ENCODE data around the gene MRI1.
"Not testable (repeated sequence)": the region's sequence is repeated elsewhere in the genome, so short reads cannot be mapped to it uniquely, and the experiment has no call there.

Gene MRI1

GRCh38 chr19:13753622-13754021 is 10.7 kb upstream of the MRI1 start:
- no CpG with 5 or more reads among the region's 7 CpGs for WGBS (ENCODE audit: extremely low coverage, insufficient coverage, low lambda C conversion rate)
- not testable (repeated sequence) for H3K4me2 ChIP-seq (ENCODE audit: low read length); H3K4me3 ChIP-seq (ENCODE audit: low read length); H2BK5ac ChIP-seq (ENCODE audit: low read length); H2BK15ac ChIP-seq (replicated peaks; ENCODE audit: low read depth); H2AK5ac ChIP-seq (ENCODE audit: low read length); H3K27me3 ChIP-seq (ENCODE audit: insufficient read depth, low read length, poor library complexity); H4K8ac ChIP-seq (ENCODE audit: low read depth, low read length); H2BK120ac ChIP-seq (ENCODE audit: low read depth, low read length); H3K27ac ChIP-seq (ENCODE audit: low read depth, low read length); H3K9ac ChIP-seq (ENCODE audit: low read length); DNase-seq; H3K36me3 ChIP-seq (ENCODE audit: control insufficient read depth, insufficient read depth, low read length); H3K23ac ChIP-seq (ENCODE audit: low read length); H4K5ac ChIP-seq (ENCODE audit: low read length); H3K56ac ChIP-seq (ENCODE audit: low read length); H3K4ac ChIP-seq (ENCODE audit: low read depth, low read length); H3K18ac ChIP-seq (ENCODE audit: low read length); H3K79me1 ChIP-seq (ENCODE audit: low read length); H3K79me2 ChIP-seq (ENCODE audit: control insufficient read depth, insufficient read depth, low read length); H3K4me1 ChIP-seq (ENCODE audit: control insufficient read depth, low read depth, low read length)

- H3K27me3 ChIP-seq (ENCODE audit: insufficient read depth, low read length, poor library complexity), result no peaks in the 10 kb centered on the region
- H3K56ac ChIP-seq (ENCODE audit: low read length), result no peak overlapping the region
- H2BK5ac ChIP-seq (ENCODE audit: low read length), result no peak overlapping the region
- H3K27ac ChIP-seq (ENCODE audit: low read depth, low read length), result no peak overlapping the region
- no peak overlapping the region for H4K5ac ChIP-seq (ENCODE audit: low read length)
- no peak overlapping the region for H2BK120ac ChIP-seq (ENCODE audit: low read depth, low read length)
- H3K36me3 ChIP-seq (ENCODE audit: control insufficient read depth, insufficient read depth, low read length), result peaks cover 4% of the 10 kb centered on the region
- H2AK5ac ChIP-seq (ENCODE audit: low read length), result no peak overlapping the region
- H3K4me1 ChIP-seq (ENCODE audit: control insufficient read depth, low read depth, low read length), result no peaks in the 10 kb centered on the region
- no peak overlapping the region for H3K4me2 ChIP-seq (ENCODE audit: low read length)
- H3K23ac ChIP-seq (ENCODE audit: low read length), result no peak overlapping the region
- no peak overlapping the region for H4K8ac ChIP-seq (ENCODE audit: low read depth, low read length)
- no peak overlapping the region for H2BK15ac ChIP-seq (replicated peaks; ENCODE audit: low read depth)
- H3K79me2 ChIP-seq (ENCODE audit: control insufficient read depth, insufficient read depth, low read length), result no peaks in the 10 kb centered on the region
- H3K9ac ChIP-seq (ENCODE audit: low read length), result no peak overlapping the region
- H3K4me3 ChIP-seq (ENCODE audit: low read length), result no peak overlapping the region
- no peak overlapping the region for H3K4ac ChIP-seq (ENCODE audit: low read depth, low read length)
- no CpG with 5 or more reads among the region's 9 CpGs for WGBS (ENCODE audit: extremely low coverage, insufficient coverage, low lambda C conversion rate)
- H3K18ac ChIP-seq (ENCODE audit: low read length), result no peak overlapping the region
- no peak for DNase-seq
- H3K79me1 ChIP-seq (ENCODE audit: low read length), result no peaks in the 10 kb centered on the region
Measured at GRCh38 chr19:13756210-13756609, 8.1 kb upstream of the MRI1 start.

GRCh38 chr19:13757805-13758772 is 6.2 kb upstream of the MRI1 start:
- no peak overlapping the region for H3K4ac ChIP-seq (ENCODE audit: low read depth, low read length)
- H3K79me1 ChIP-seq (ENCODE audit: low read length), result no peaks in the 10 kb centered on the region
- no peak overlapping the region for H2AK5ac ChIP-seq (ENCODE audit: low read length)
- no peak overlapping the region for H2BK120ac ChIP-seq (ENCODE audit: low read depth, low read length)
- H3K18ac ChIP-seq (ENCODE audit: low read length), result no peak overlapping the region
- no peak overlapping the region for H4K5ac ChIP-seq (ENCODE audit: low read length)
- no peak overlapping the region for H3K23ac ChIP-seq (ENCODE audit: low read length)
- H3K4me2 ChIP-seq (ENCODE audit: low read length), result no peak overlapping the region
- no peak for DNase-seq
- H3K56ac ChIP-seq (ENCODE audit: low read length), result no peak overlapping the region
- no peaks in the 10 kb centered on the region for H3K27me3 ChIP-seq (ENCODE audit: insufficient read depth, low read length, poor library complexity)
- no peak overlapping the region for H2BK5ac ChIP-seq (ENCODE audit: low read length)
- H3K36me3 ChIP-seq (ENCODE audit: control insufficient read depth, insufficient read depth, low read length), result peaks cover 3% of the 10 kb centered on the region
- no peak overlapping the region for H2BK15ac ChIP-seq (replicated peaks; ENCODE audit: low read depth)
- no peak overlapping the region for H3K27ac ChIP-seq (ENCODE audit: low read depth, low read length)
- H3K79me2 ChIP-seq (ENCODE audit: control insufficient read depth, insufficient read depth, low read length), result no peaks in the 10 kb centered on the region
- WGBS (ENCODE audit: extremely low coverage, insufficient coverage, low lambda C conversion rate), result no CpG with 5 or more reads among the region's 15 CpGs
- H3K4me3 ChIP-seq (ENCODE audit: low read length), result no peak overlapping the region
- H3K9ac ChIP-seq (ENCODE audit: low read length), result no peak overlapping the region
- no peak overlapping the region for H4K8ac ChIP-seq (ENCODE audit: low read depth, low read length)
- no peaks in the 10 kb centered on the region for H3K4me1 ChIP-seq (ENCODE audit: control insufficient read depth, low read depth, low read length)

- DNase-seq, result no peak
- no peak overlapping the region for H2BK5ac ChIP-seq (ENCODE audit: low read length)
- no peaks in the 10 kb centered on the region for H3K79me2 ChIP-seq (ENCODE audit: control insufficient read depth, insufficient read depth, low read length)
- no peak overlapping the region for H3K4me3 ChIP-seq (ENCODE audit: low read length)
- H2BK15ac ChIP-seq (replicated peaks; ENCODE audit: low read depth), result no peak overlapping the region
- H3K27me3 ChIP-seq (ENCODE audit: insufficient read depth, low read length, poor library complexity), result no peaks in the 10 kb centered on the region
- H3K36me3 ChIP-seq (ENCODE audit: control insufficient read depth, insufficient read depth, low read length), result peaks cover 3% of the 10 kb centered on the region
- H3K4me2 ChIP-seq (ENCODE audit: low read length), result no peak overlapping the region
- no peak overlapping the region for H2BK120ac ChIP-seq (ENCODE audit: low read depth, low read length)
- H3K18ac ChIP-seq (ENCODE audit: low read length), result no peak overlapping the region
- no peak overlapping the region for H4K8ac ChIP-seq (ENCODE audit: low read depth, low read length)
- H3K4me1 ChIP-seq (ENCODE audit: control insufficient read depth, low read depth, low read length), result no peaks in the 10 kb centered on the region
- no peak overlapping the region for H4K5ac ChIP-seq (ENCODE audit: low read length)
- no CpG with 5 or more reads among the region's 24 CpGs for WGBS (ENCODE audit: extremely low coverage, insufficient coverage, low lambda C conversion rate)
- no peak overlapping the region for H2AK5ac ChIP-seq (ENCODE audit: low read length)
- no peak overlapping the region for H3K23ac ChIP-seq (ENCODE audit: low read length)
- no peak overlapping the region for H3K4ac ChIP-seq (ENCODE audit: low read depth, low read length)
- no peak overlapping the region for H3K56ac ChIP-seq (ENCODE audit: low read length)
- H3K9ac ChIP-seq (ENCODE audit: low read length), result no peak overlapping the region
- H3K27ac ChIP-seq (ENCODE audit: low read depth, low read length), result no peak overlapping the region
- no peaks in the 10 kb centered on the region for H3K79me1 ChIP-seq (ENCODE audit: low read length)
Measured at GRCh38 chr19:13758795-13759194, 5.5 kb upstream of the MRI1 start.

DNA sequence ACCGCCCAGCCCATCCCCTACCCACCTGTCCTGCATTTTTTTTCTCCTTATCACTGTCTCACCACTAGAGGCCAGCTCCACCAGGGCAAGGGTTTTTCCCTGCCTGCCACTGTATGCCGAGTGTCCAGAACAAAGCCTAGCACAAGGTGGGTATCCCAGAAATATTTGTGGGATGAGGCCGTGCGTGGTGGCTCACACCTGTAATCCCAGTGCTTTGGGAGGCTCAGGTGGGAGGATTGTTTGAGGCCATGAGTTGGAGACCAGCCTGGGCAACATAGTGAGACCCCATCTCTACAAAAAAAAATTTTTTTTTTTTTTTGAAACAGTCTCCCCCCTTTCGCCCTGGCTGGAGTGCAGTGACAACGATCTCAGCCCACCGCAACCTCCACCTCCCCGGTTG is 2.9 kb upstream of the MRI1 start:
- no peak overlapping the region for H4K5ac ChIP-seq (ENCODE audit: low read length)
- H3K27ac ChIP-seq (ENCODE audit: low read depth, low read length), result no peak overlapping the region
- no peak overlapping the region for H3K4me2 ChIP-seq (ENCODE audit: low read length)
- H3K4me3 ChIP-seq (ENCODE audit: low read length), result no peak overlapping the region
- no peak for DNase-seq
- H3K79me1 ChIP-seq (ENCODE audit: low read length), result no peaks in the 10 kb centered on the region
- H2BK15ac ChIP-seq (replicated peaks; ENCODE audit: low read depth), result no peak overlapping the region
- no peak overlapping the region for H4K8ac ChIP-seq (ENCODE audit: low read depth, low read length)
- H3K18ac ChIP-seq (ENCODE audit: low read length), result no peak overlapping the region
- no peak overlapping the region for H2BK5ac ChIP-seq (ENCODE audit: low read length)
- no peaks in the 10 kb centered on the region for H3K27me3 ChIP-seq (ENCODE audit: insufficient read depth, low read length, poor library complexity)
- no peaks in the 10 kb centered on the region for H3K36me3 ChIP-seq (ENCODE audit: control insufficient read depth, insufficient read depth, low read length)
- H2AK5ac ChIP-seq (ENCODE audit: low read length), result no peak overlapping the region
- no peak overlapping the region for H3K4ac ChIP-seq (ENCODE audit: low read depth, low read length)
- no peak overlapping the region for H3K9ac ChIP-seq (ENCODE audit: low read length)
- H3K56ac ChIP-seq (ENCODE audit: low read length), result no peak overlapping the region
- H3K79me2 ChIP-seq (ENCODE audit: control insufficient read depth, insufficient read depth, low read length), result no peaks in the 10 kb centered on the region
- no peak overlapping the region for H3K23ac ChIP-seq (ENCODE audit: low read length)
- WGBS (ENCODE audit: extremely low coverage, insufficient coverage, low lambda C conversion rate), result no CpG with 5 or more reads among the region's 8 CpGs
- H3K4me1 ChIP-seq (ENCODE audit: control insufficient read depth, low read depth, low read length), result no peaks in the 10 kb centered on the region
- no peak overlapping the region for H2BK120ac ChIP-seq (ENCODE audit: low read depth, low read length)
